PC-3 (cell line): ENCODE results near the gene RGS9BP.

Experiments
- CTCF ChIP-seq: fragments of 300-600 bp; sonication (generic); conservative IDR thresholded peaks from 2 replicates; pipeline ENCODE4 v1.5.1; 2017; ENCODE audit warnings: antibody characterized with exemption, low read depth, mild to moderate bottlenecking, low read length
- EZH2 ChIP-seq: fragments of 300-600 bp; sonication (generic); IDR thresholded peaks from one replicate; pipeline ENCODE4 v1.6.1; 2017; ENCODE audit warnings: antibody characterized with exemption, mild to moderate bottlenecking, low read length; ENCODE audit not compliant: unreplicated experiment
- EZH2phosphoT487 ChIP-seq: fragments of 300-600 bp; sonication (generic); IDR thresholded peaks from 2 replicates; pipeline ENCODE4 v1.6.1; 2018; ENCODE audit warnings: mild to moderate bottlenecking, antibody characterized with exemption, low read length, borderline replicate concordance

GRCh38 chr19:32637480-32637879 lies 38.2 kb upstream of the RGS9BP start:
- TF ChIP-seq CTCF (no peak), EZH2 (no peak), EZH2phosphoT487 (no peak)
